Mesothelial cell of epicardium (in vitro differentiated cells): ENCODE results near the gene SETX. TPM values are rescaled to one million over a fixed set of nuclear protein-coding genes. Genes with fewer than 3 reads are reported as not detected.

Source experiments
- DNase-seq, 2 experiments: peaks; one replicate each; pipeline ENCODE4 v3.0.0; 2021; ENCODE audit warnings: low spot score in 2 of 2; ENCODE audit not compliant: unreplicated experiment in 2 of 2
- H3K27ac Mint-ChIP-seq: 2 replicates; pipeline ENCODE4 v1.8.0; 2021; ENCODE audit warnings: mixed read lengths
- H3K27me3 Mint-ChIP-seq: 2 replicates; pipeline ENCODE4 v1.8.0; 2021; ENCODE audit warnings: low read depth, mixed read lengths
- H3K36me3 Mint-ChIP-seq: 2 replicates; pipeline ENCODE4 v1.8.0; 2021; ENCODE audit warnings: mixed read lengths
- H3K4me1 Mint-ChIP-seq: 2 replicates; pipeline ENCODE4 v1.8.0; 2021; ENCODE audit warnings: mixed read lengths
- H3K4me3 Mint-ChIP-seq: 2 replicates; pipeline ENCODE4 v1.8.0; 2021; ENCODE audit warnings: mild to moderate bottlenecking, moderate library complexity, mixed read lengths
- H3K9me3 Mint-ChIP-seq: 2 replicates; pipeline ENCODE4 v1.8.0; 2021; ENCODE audit warnings: mixed read lengths
- total RNA-seq: library from RNA; stranded (reverse); gene quantifications from 3 replicates; pipeline ENCODE4 v1.2.1, GENCODE V29; 2021
- TF ChIP-seq, protein P1 (sequence below): fragments of 200-600 bp; sonication (generic); IDR thresholded peaks from one replicate; pipeline ENCODE4 v1.5.0; 2021; ENCODE audit warnings: antibody characterized with exemption; ENCODE audit not compliant: unreplicated experiment

Gene SETX
- total RNA-seq, 1 donor from 2014 or later, result 51.4 TPM

DNA sequence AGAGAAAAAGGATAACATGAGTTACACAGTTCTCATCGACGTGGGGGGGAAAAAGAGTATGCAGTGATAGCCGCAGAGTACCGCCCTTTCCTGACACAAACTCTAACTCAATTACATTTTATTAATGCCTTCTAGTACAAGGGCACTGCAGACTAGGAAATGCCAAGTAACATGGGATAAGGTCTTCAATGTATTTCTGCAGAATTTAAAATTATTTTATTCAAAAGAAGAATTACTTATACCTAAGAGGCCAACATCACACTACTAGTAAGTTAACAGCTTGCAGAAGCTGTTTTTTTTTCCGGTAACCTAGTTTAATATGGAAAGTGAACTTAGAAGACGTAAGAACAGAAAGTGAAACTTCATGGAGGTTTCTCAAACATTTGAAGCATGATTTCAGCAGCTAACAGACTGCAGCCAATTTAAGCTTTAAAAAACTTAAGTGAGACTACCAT is 3.9 kb downstream of the SETX start:
- Mint-ChIP-seq H3K27me3 (no peaks in the 10 kb centered on the region), H3K4me1 (peaks cover 26% of the 10 kb centered on the region), H3K4me3 (no peak overlapping the region), H3K27ac (no peak overlapping the region), H3K9me3 (no peaks in the 10 kb centered on the region), H3K36me3 (peaks cover 26% of the 10 kb centered on the region)
- no peak for DNase-seq
- TF ChIP-seq, protein P1, sequence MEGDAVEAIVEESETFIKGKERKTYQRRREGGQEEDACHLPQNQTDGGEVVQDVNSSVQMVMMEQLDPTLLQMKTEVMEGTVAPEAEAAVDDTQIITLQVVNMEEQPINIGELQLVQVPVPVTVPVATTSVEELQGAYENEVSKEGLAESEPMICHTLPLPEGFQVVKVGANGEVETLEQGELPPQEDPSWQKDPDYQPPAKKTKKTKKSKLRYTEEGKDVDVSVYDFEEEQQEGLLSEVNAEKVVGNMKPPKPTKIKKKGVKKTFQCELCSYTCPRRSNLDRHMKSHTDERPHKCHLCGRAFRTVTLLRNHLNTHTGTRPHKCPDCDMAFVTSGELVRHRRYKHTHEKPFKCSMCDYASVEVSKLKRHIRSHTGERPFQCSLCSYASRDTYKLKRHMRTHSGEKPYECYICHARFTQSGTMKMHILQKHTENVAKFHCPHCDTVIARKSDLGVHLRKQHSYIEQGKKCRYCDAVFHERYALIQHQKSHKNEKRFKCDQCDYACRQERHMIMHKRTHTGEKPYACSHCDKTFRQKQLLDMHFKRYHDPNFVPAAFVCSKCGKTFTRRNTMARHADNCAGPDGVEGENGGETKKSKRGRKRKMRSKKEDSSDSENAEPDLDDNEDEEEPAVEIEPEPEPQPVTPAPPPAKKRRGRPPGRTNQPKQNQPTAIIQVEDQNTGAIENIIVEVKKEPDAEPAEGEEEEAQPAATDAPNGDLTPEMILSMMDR, result no peak

DNA sequence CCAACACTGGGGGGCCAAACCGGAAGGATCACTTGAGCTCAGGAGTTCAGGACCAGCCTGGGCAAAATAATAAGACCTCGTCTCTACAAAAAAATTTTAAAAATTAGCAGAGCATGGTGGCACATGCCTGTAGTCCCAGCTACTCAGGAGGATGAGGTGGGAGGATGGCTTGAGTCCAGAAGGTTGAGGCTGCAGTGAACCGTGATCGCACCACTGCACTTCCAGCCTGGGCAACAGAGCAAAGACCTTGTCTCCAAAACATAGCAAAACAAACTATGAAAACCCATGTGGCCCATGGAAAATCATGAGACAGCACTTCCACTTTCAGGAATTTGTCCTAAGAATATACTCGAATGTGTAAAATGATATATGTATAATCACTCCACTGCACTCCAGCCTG is 6.1 kb downstream of the SETX start:
- TF ChIP-seq, protein P1, result no peak
- no peak overlapping the region for H3K4me3 Mint-ChIP-seq
- no peak for DNase-seq
- no peaks in the 10 kb centered on the region for H3K9me3 Mint-ChIP-seq
- H3K27me3 Mint-ChIP-seq, result no peaks in the 10 kb centered on the region
- H3K36me3 Mint-ChIP-seq, result peaks cover 32% of the 10 kb centered on the region
- no peak overlapping the region for H3K27ac Mint-ChIP-seq
- peaks cover 18% of the 10 kb centered on the region for H3K4me1 Mint-ChIP-seq

DNA sequence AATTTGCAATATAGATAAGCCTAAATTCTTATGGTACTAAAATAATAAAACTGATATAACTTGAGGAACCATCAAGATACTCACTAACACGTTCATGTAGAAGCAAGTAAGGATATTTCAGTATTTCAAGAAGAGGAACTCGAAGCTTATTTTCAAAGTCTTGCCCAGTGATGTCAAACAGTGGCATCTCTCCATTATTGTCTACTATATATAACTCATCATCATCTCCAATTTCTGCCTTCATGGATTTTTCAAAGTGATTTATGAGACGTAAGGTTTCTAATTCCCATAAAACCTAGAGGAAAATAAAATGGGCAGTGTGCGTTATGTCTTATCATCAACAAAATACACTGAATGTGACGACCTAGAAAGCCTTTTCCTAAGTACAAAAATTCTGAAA is 8.6 kb downstream of the SETX start:
- H3K4me3 Mint-ChIP-seq, result no peak overlapping the region

DNA sequence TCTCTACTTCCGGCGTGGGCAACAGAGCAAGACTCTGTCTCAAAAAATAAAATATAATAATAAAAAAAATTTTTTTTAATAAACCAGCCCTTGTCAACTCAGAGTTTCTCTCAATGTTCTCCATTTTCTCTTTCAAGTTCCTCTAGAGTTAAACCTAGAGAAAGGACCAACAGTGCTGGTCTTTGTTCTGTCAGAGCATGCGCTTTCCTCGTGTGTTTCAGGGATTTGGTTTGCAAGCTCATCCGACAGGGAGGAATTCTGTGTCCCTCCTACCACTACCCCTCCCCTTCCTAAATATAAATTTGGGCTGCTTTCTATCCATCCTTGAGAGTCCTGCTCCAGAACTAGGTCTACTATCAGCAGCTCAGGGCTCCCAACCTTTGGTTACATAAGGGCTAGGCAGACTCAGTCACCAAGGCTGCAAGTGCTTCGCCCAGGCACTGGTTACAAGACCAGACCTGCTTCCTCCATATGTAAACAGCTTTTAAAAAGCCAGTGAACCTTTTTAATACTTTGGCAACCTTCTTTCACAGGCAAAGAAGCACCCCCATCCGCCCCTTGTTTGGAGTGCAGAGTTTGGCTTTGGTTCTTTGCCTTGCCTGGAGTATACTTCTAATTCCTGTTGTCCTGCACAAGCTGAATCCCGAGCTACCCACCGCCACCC is 13.5 kb downstream of the SETX start:
- no peaks in the 10 kb centered on the region for H3K4me1 Mint-ChIP-seq
- no peaks in the 10 kb centered on the region for H3K27me3 Mint-ChIP-seq
- no peak overlapping the region for H3K4me3 Mint-ChIP-seq
- no peak for DNase-seq
- TF ChIP-seq, protein P1, result no peak
- H3K9me3 Mint-ChIP-seq, result no peaks in the 10 kb centered on the region
- H3K36me3 Mint-ChIP-seq, result peaks cover 53% of the 10 kb centered on the region
- no peak overlapping the region for H3K27ac Mint-ChIP-seq

More for the DNA sequence above, 8.6 kb downstream of the SETX start:
- no peak overlapping the region for H3K27ac Mint-ChIP-seq
- H3K9me3 Mint-ChIP-seq, result no peaks in the 10 kb centered on the region
- TF ChIP-seq, protein P1, result no peak
- H3K27me3 Mint-ChIP-seq, result no peaks in the 10 kb centered on the region
- no peak for DNase-seq
- H3K36me3 Mint-ChIP-seq, result peaks cover 38% of the 10 kb centered on the region
- no peaks in the 10 kb centered on the region for H3K4me1 Mint-ChIP-seq

DNA sequence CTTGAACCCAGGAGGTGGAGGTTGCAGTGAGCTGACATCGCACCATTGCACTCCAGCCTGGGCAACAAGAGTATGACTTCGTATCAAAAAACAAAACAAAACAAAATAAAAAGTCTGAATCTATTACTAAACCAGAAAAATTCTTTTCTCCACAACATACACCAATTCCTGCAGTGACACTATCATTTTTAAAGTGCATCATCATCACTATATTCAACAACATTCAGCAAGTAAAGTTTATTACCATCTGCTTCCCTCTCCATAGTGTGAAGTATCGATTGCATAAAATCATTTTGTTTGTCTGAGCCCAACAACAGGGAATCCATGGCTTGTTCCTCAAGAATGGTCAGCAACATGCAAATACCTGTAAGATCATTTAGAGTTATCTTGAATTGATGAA is 20.4 kb downstream of the SETX start:
- H3K4me3 Mint-ChIP-seq, result no peak overlapping the region
- H3K9me3 Mint-ChIP-seq, result peaks cover 7% of the 10 kb centered on the region
- H3K27ac Mint-ChIP-seq, result no peak overlapping the region
- TF ChIP-seq, protein P1, result no peak
- H3K4me1 Mint-ChIP-seq, result no peaks in the 10 kb centered on the region
- H3K27me3 Mint-ChIP-seq, result no peaks in the 10 kb centered on the region
- peaks cover 70% of the 10 kb centered on the region for H3K36me3 Mint-ChIP-seq
- no peak for DNase-seq
